ENCODE data around the gene NDUFS7. TPM values are rescaled to one million over a fixed set of nuclear protein-coding genes. Genes with fewer than 3 reads are reported as not detected.
A peak's percentile ranks its signal among the peaks of the same experiment; 100 is the strongest.

NDUFS7 gene
- total RNA-seq = 73.5 TPM
- polyA plus RNA-seq (ENCODE audit: insufficient read depth in 1 of 8, insufficient read length in 8 of 8, low replicate concordance in 1 of 8) = 100 to 1,000 TPM in 1 of 8 donors, 10 to 100 TPM in 7; 67.7 to 106 (median 89.7) TPM
- long read RNA-seq, donor 1, transcript NDUFS7-201 (8 exons, 1,039 nt) = major isoform, 23 of 237 reads
- long read RNA-seq, donor 1, partial matches to known transcripts = 209 of 237 reads
- long read RNA-seq, donor 1, other reads (novel, unspliced or antisense) = 0 of 237 reads
- long read RNA-seq, donor 2, transcript NDUFS7-201 (8 exons, 1,039 nt) = major isoform, 6 of 8 reads
- long read RNA-seq, donor 2, partial matches to known transcripts = 0 of 8 reads
- long read RNA-seq, donor 2, other reads (novel, unspliced or antisense) = 0 of 8 reads
- long read RNA-seq, donor 3, transcript NDUFS7-217 (1 exons, 3,743 nt) = minor isoform, 15 of 903 reads
- long read RNA-seq, donor 3, transcript NDUFS7-201 (8 exons, 1,039 nt) = major isoform, 74 of 903 reads
- long read RNA-seq, donor 3, partial matches to known transcripts = 146 of 903 reads
- long read RNA-seq, donor 3, other reads (novel, unspliced or antisense) = 661 of 903 reads
- long read RNA-seq, donor 4, transcript NDUFS7-201 (8 exons, 1,039 nt) = major isoform, 34 of 330 reads
- long read RNA-seq, donor 4, transcript NDUFS7-217 (1 exons, 3,743 nt) = minor isoform, 8 of 330 reads
- long read RNA-seq, donor 4, partial matches to known transcripts = 283 of 330 reads
- long read RNA-seq, donor 4, other reads (novel, unspliced or antisense) = 0 of 330 reads
- long read RNA-seq, donor 5, transcript NDUFS7-201 (8 exons, 1,039 nt) = major isoform, 92 of 137 reads
- long read RNA-seq, donor 5, transcript NDUFS7-202 (7 exons, 2,818 nt) = minor isoform, 5 of 137 reads
- long read RNA-seq, donor 5, transcript NDUFS7-217 (1 exons, 3,743 nt) = minor isoform, 11 of 137 reads
- long read RNA-seq, donor 5, partial matches to known transcripts = 21 of 137 reads
- long read RNA-seq, donor 5, other reads (novel, unspliced or antisense) = 5 of 137 reads
- long read RNA-seq, donor 6, transcript NDUFS7-217 (1 exons, 3,743 nt) = minor isoform, 23 of 149 reads
- long read RNA-seq, donor 6, transcript NDUFS7-201 (8 exons, 1,039 nt) = major isoform, 85 of 149 reads
- long read RNA-seq, donor 6, partial matches to known transcripts = 29 of 149 reads
- long read RNA-seq, donor 6, other reads (novel, unspliced or antisense) = 7 of 149 reads
- long read RNA-seq, donor 7, transcript NDUFS7-201 (8 exons, 1,039 nt) = major isoform, 45 of 88 reads
- long read RNA-seq, donor 7, transcript NDUFS7-217 (1 exons, 3,743 nt) = minor isoform, 5 of 88 reads
- long read RNA-seq, donor 7, partial matches to known transcripts = 27 of 88 reads
- long read RNA-seq, donor 7, other reads (novel, unspliced or antisense) = 5 of 88 reads
- long read RNA-seq, donor 8, transcript NDUFS7-201 (8 exons, 1,039 nt) = major isoform, 24 of 42 reads
- long read RNA-seq, donor 8, transcript NDUFS7-217 (1 exons, 3,743 nt) = minor isoform, 15 of 42 reads
- long read RNA-seq, donor 8, partial matches to known transcripts = 0 of 42 reads
- long read RNA-seq, donor 8, other reads (novel, unspliced or antisense) = 0 of 42 reads
- long read RNA-seq, donor 9, transcript NDUFS7-201 (8 exons, 1,039 nt) = major isoform, 45 of 57 reads
- long read RNA-seq, donor 9, transcript NDUFS7-217 (1 exons, 3,743 nt) = minor isoform, 11 of 57 reads
- long read RNA-seq, donor 9, partial matches to known transcripts = 0 of 57 reads
- long read RNA-seq, donor 9, other reads (novel, unspliced or antisense) = 0 of 57 reads
- long read RNA-seq, donor 10, transcript NDUFS7-217 (1 exons, 3,743 nt) = minor isoform, 21 of 97 reads
- long read RNA-seq, donor 10, transcript NDUFS7-202 (7 exons, 2,818 nt) = minor isoform, 5 of 97 reads
- long read RNA-seq, donor 10, transcript NDUFS7-201 (8 exons, 1,039 nt) = major isoform, 48 of 97 reads
- long read RNA-seq, donor 10, partial matches to known transcripts = 23 of 97 reads
- long read RNA-seq, donor 10, other reads (novel, unspliced or antisense) = 0 of 97 reads
- long read RNA-seq, donor 11, transcript NDUFS7-201 (8 exons, 1,039 nt) = major isoform, 57 of 76 reads
- long read RNA-seq, donor 11, transcript NDUFS7-217 (1 exons, 3,743 nt) = minor isoform, 10 of 76 reads
- long read RNA-seq, donor 11, partial matches to known transcripts = 6 of 76 reads
- long read RNA-seq, donor 11, other reads (novel, unspliced or antisense) = 0 of 76 reads

DNA sequence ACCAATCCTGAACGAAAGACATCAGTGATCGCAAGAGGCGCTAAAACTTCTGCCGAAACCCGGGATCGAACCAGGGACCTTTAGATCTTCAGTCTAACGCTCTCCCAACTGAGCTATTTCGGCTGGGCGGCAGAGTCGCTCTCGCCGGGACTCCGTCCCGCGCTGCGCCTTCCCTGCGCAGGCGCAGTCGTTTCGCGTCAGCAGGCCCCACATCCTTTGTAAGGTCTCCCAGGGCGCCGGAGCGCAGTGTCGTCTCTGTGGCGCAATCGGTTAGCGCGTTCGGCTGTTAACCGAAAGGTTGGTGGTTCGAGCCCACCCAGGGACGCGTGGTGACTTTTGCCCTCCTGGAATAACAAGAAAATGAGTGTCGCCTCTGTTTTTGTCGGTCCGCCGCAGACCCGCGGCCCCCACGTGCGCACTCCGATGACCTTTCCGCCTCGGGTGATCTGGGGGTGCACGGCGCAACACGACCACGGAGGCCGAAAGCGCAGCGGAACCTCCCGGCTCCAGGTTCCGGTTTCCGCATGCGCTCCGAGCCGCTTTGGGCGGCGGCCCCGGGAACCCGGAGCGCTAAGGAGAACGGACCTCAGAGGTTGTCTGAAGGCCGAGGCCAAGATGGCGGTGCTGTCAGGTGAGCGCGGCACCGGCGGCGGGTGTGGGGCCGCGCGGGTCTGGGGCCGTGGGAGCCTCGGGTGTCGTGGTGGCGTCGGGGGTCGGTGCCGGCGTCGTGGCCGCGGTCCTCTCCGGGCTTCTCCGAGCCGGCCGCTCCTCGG lies at the start of gene NDUFS7:
Gene NDUFS7 (plus strand): TSS at position 596 of the 773 bp plus-strand sequence. CDS start 20 bp downstream, at position 616.
- no peaks in the 10 kb centered on the region for H3K9me3 ChIP-seq (replicated peaks; ENCODE audit: control insufficient read depth, low read depth, low read length)
- H3K27ac ChIP-seq (ENCODE audit: low read length) = peak within 1 kb of the TSS; percentile 97
- peak within 1 kb of the TSS; percentile 93 for H3K4me3 ChIP-seq (ENCODE audit: low read length)
- peak; percentile 97 for DNase-seq
- no peaks in the 10 kb centered on the region for H3K27me3 ChIP-seq (ENCODE audit: control insufficient read depth, insufficient read depth, low read length)
- H3K36me3 ChIP-seq (ENCODE audit: control insufficient read depth, insufficient read depth, low read length) = peaks cover 23% of the 10 kb centered on the region
- peaks cover 27% of the 10 kb centered on the region for H3K4me1 ChIP-seq (ENCODE audit: control insufficient read depth, insufficient read depth, low read length)
- under 1% methylated on average over 90 of the region's 90 CpGs for WGBS (ENCODE audit: insufficient coverage)

DNA sequence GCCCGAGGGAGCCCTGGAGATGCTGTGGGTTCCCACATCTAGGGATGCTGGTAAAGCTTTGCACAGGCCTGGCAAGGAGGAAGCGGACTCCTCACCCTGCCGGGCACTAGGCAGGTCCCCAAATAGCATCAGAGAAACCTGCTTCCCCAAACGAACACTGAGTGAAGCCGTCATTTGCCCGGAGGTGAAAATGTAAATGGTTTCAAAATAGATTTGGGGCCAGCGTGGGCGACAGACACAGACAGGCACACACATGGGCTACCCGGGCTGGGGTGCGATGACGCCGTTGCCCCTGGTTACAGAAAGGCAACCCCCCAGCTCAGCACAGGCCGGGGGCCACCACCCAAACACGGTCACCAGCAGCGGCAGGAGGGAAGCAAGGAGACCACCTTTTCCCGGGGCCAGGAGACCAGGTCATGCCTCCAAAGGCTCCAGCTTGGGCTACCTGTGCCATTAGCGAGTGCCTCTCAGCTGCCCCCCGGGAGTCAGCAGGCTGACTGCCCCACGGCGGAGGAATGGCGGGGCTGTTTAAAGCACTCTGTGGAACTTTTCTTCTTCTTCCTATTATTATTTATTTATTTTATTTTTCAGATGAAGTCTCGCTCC lies 47.5 kb upstream of the NDUFS7 start:
- no peak overlapping the region for H3K4me3 ChIP-seq (ENCODE audit: low read length)
- H3K4me1 ChIP-seq (ENCODE audit: control insufficient read depth, insufficient read depth, low read length) = peaks cover 5% of the 10 kb centered on the region
- no peaks in the 10 kb centered on the region for H3K27me3 ChIP-seq (ENCODE audit: control insufficient read depth, insufficient read depth, low read length)
- WGBS (ENCODE audit: insufficient coverage) = 90% methylated on average over 16 of the region's 22 CpGs
- no peak for DNase-seq
- H3K27ac ChIP-seq (ENCODE audit: low read length) = no peak overlapping the region
- no peaks in the 10 kb centered on the region for H3K36me3 ChIP-seq (ENCODE audit: control insufficient read depth, insufficient read depth, low read length)
- no peaks in the 10 kb centered on the region for H3K9me3 ChIP-seq (replicated peaks; ENCODE audit: control insufficient read depth, low read depth, low read length)

DNA sequence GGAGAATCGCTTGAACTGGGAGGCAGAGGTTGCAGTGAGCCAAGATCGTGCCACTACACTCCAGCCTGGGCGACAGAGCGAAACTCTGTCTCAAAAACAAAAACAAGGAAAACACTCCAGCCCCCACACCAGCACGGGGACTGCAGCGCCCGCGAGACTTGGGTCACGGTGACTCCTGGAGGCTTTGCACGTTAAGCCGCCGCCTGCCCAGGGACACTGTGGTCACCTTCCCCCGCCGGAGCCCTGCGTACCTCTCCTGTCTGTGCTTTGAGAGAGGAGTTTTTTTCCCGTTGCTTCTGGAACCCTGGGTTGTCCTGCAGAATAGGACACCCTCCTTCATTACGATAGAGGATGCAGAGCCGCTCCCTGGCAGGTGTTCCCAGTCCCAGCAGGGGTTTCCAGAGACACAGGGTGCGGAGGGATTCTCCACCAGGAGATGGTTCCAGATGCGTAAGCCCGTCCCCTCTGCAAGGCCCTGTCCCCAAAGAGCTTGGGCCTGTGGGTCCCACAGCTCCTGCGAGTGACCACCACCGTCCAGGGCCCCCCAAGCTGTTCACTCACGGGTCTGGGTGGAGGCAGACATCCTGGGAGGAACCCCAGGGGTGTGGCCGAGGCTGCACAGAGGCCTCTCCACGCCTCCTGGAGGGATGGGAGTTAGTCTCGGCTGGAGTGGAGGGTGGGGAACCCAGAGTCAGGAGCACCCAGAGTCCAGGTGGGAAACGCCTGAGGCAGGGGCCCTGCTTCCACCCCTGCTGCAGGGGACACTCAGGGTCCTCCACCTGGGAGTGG lies 42.8 kb upstream of the NDUFS7 start:
- H3K36me3 ChIP-seq (ENCODE audit: control insufficient read depth, insufficient read depth, low read length) = no peaks in the 10 kb centered on the region
- no peaks in the 10 kb centered on the region for H3K27me3 ChIP-seq (ENCODE audit: control insufficient read depth, insufficient read depth, low read length)
- no peak for DNase-seq
- no peak overlapping the region for H3K4me3 ChIP-seq (ENCODE audit: low read length)
- no peaks in the 10 kb centered on the region for H3K4me1 ChIP-seq (ENCODE audit: control insufficient read depth, insufficient read depth, low read length)
- no peaks in the 10 kb centered on the region for H3K9me3 ChIP-seq (replicated peaks; ENCODE audit: control insufficient read depth, low read depth, low read length)
- WGBS (ENCODE audit: insufficient coverage) = 62% methylated on average over 18 of the region's 28 CpGs
- no peak overlapping the region for H3K27ac ChIP-seq (ENCODE audit: low read length)

DNA sequence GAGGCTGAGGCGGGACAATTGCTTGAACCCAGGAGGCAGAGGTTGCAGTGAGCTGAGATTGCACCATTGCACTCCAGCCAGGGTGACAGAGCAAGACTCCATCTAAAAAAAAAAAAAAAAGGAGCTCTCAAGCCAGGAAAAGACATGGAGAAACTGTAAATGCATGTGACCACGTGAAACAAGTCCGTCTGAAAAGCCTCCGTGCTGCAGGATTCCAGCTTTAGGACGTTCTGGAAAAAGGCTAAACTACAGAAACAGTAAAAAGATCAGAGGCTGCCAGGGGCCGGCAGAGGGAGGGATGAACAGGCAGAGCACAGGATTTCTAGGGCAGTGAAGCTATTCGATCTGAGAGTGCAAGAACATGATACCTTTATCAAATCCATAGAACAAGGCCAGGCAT lies 40.7 kb upstream of the NDUFS7 start:
- no peaks in the 10 kb centered on the region for H3K27me3 ChIP-seq (ENCODE audit: control insufficient read depth, insufficient read depth, low read length)
- 18% methylated on average over 5 of the region's 7 CpGs for WGBS (ENCODE audit: insufficient coverage)
- H3K4me1 ChIP-seq (ENCODE audit: control insufficient read depth, insufficient read depth, low read length) = no peaks in the 10 kb centered on the region
- H3K27ac ChIP-seq (ENCODE audit: low read length) = peak overlapping the region; percentile 13
- H3K9me3 ChIP-seq (replicated peaks; ENCODE audit: control insufficient read depth, low read depth, low read length) = no peaks in the 10 kb centered on the region
- H3K4me3 ChIP-seq (ENCODE audit: low read length) = no peak overlapping the region
- no peaks in the 10 kb centered on the region for H3K36me3 ChIP-seq (ENCODE audit: control insufficient read depth, insufficient read depth, low read length)
- peak; percentile 87 for DNase-seq

DNA sequence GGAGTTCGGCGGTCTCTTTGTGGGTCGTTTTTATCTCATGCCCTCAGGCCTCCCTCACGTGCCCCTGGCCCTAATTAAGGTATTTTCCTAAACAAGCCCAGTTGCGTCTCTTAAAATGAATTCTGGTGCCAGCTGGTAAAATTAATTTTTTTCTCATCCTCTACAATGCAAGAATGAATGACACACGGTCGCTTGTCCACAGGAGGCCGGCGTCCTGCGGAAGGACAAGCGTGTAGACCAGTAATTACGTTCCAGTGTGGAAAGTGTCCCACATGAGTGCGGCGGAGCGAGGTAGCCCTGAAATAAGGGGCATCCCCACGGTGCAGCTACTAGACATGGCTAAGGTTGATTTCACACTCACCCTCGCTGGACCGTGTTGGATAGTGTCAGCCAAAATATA lies 34.5 kb upstream of the NDUFS7 start:
- WGBS (ENCODE audit: insufficient coverage) = 82% methylated on average over 18 of the region's 18 CpGs
- Histone ChIP-seq H3K4me1 (ENCODE audit: control insufficient read depth, insufficient read depth, low read length) (peaks cover 5% of the 10 kb centered on the region), H3K9me3 (replicated peaks; ENCODE audit: control insufficient read depth, low read depth, low read length) (no peaks in the 10 kb centered on the region), H3K27me3 (ENCODE audit: control insufficient read depth, insufficient read depth, low read length) (no peaks in the 10 kb centered on the region), H3K36me3 (ENCODE audit: control insufficient read depth, insufficient read depth, low read length) (no peaks in the 10 kb centered on the region), H3K27ac (ENCODE audit: low read length) (no peak overlapping the region), H3K4me3 (ENCODE audit: low read length) (no peak overlapping the region)
- no peak for DNase-seq

DNA sequence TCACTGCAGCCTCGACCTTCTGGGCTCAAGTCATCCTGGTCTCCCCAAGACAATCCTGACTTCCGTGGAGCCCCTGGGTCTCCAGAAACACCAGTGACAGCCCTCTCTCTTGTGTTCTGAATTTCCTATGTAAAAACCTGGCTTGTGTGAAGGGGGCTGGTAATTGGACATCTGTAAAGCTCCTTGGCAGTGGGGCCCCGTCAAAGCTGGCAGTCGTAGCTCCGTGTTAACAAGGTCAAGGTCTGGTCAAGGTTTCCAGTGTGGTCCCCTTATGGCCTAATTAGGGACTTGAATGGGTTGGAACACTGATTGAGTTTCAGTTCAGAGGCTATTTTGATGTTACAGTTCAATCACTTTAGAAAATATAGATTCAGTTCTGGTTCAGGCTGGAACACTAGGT lies 32.8 kb upstream of the NDUFS7 start:
- no peak for DNase-seq
- Histone ChIP-seq H3K9me3 (replicated peaks; ENCODE audit: control insufficient read depth, low read depth, low read length) (no peaks in the 10 kb centered on the region), H3K4me1 (ENCODE audit: control insufficient read depth, insufficient read depth, low read length) (peaks cover 9% of the 10 kb centered on the region), H3K4me3 (ENCODE audit: low read length) (no peak overlapping the region), H3K27ac (ENCODE audit: low read length) (no peak overlapping the region), H3K36me3 (ENCODE audit: control insufficient read depth, insufficient read depth, low read length) (no peaks in the 10 kb centered on the region), H3K27me3 (ENCODE audit: control insufficient read depth, insufficient read depth, low read length) (no peaks in the 10 kb centered on the region)
- 24% methylated on average over 5 of the region's 5 CpGs for WGBS (ENCODE audit: insufficient coverage)

DNA sequence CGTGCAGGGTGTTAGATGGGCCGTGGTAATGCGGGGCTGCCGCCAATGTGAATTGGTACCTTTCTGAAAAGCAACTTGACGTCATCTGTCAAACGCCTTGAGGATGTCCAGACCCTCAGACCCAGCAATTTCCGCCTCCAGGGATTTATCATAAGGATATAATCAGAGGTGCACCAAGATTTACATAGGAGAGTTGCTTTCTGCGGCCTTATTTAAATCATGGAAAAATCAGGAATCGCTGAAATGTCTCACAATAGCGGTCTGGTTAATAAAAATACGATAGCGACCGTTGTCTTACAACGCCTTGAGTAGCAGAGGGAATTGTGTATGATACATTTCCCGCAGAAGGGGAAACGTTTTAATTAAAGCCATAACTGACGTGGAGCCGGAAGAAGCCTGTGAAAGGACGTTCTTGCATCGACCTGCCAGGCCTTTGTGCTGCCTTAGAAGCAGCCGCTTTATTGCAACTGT lies 32.3 kb upstream of the NDUFS7 start:
- peaks cover 14% of the 10 kb centered on the region for H3K4me1 ChIP-seq (ENCODE audit: control insufficient read depth, insufficient read depth, low read length)
- no peak for DNase-seq
- H3K27me3 ChIP-seq (ENCODE audit: control insufficient read depth, insufficient read depth, low read length) = no peaks in the 10 kb centered on the region
- no peaks in the 10 kb centered on the region for H3K9me3 ChIP-seq (replicated peaks; ENCODE audit: control insufficient read depth, low read depth, low read length)
- H3K27ac ChIP-seq (ENCODE audit: low read length) = no peak overlapping the region
- H3K36me3 ChIP-seq (ENCODE audit: control insufficient read depth, insufficient read depth, low read length) = no peaks in the 10 kb centered on the region
- no peak overlapping the region for H3K4me3 ChIP-seq (ENCODE audit: low read length)
- WGBS (ENCODE audit: insufficient coverage) = 47% methylated on average over 19 of the region's 21 CpGs

Data from muscle of leg (tissue), 16 donors.